Motor neuron (in vitro differentiated cells): Measurements from ENCODE around the gene DVL2. TPM values are rescaled to one million over a fixed set of nuclear protein-coding genes. Genes with fewer than 3 reads are reported as not detected.
A peak's percentile ranks its signal among the peaks of the same experiment; 100 is the strongest.

Experiments used
- ATAC-seq, 8 experiments: fragments of 200-7000 bp; cut with Tn5 transposase; replicated peaks in 6 of 8; 2 replicates each; pipeline ENCODE4 v1.8.0; 2021; ENCODE audit warnings: mild to moderate bottlenecking in 8 of 8, moderate library complexity in 8 of 8
- H3K27ac ChIP-seq, 2 donors: fragments of 250-450 bp; sonication (Bioruptor Pico); 2 replicates each; pipeline ENCODE4 v1.9.0; 2021; ENCODE audit warnings: antibody characterized with exemption in 2 of 2, mild to moderate bottlenecking in 2 of 2, moderate library complexity in 1 of 2
- H3K4me1 ChIP-seq, 2 donors: fragments of 250-450 bp; sonication (Bioruptor Pico); replicated peaks in 1 of 2; 2 replicates each; pipeline ENCODE4 v1.6.1; 2021; ENCODE audit warnings: antibody characterized with exemption in 2 of 2, mild to moderate bottlenecking in 2 of 2, moderate library complexity in 1 of 2
- H3K4me3 ChIP-seq, 5 donors: fragments of 250-450 bp; sonication (Bioruptor Pico); 2 replicates each; pipeline ENCODE4 v1.9.0; 2021; ENCODE audit warnings: antibody characterized with exemption in 5 of 5, mild to moderate bottlenecking in 5 of 5, moderate library complexity in 4 of 5
- WGBS, 10 experiments: fragments of 450-650 bp; shearing (Covaris generic); methylation state at CpG; one replicate each; pipeline ENCODE4 v1.0.0; 2022; 5-methylcytosine and 5-hydroxymethylcytosine counted together
- in situ Hi-C, 9 experiments: fragments of 400-800 bp; cut with MboI; loops; one replicate each; pipeline ENCODE4 v1.15.0; 2021; ENCODE audit warnings: low sequenced_read_pairs in 9 of 9, low pct_unique_long_range_greater_than_20kb in 2 of 9; ENCODE audit not compliant: unreplicated experiment in 9 of 9
- total RNA-seq, 8 experiments: library from RNA; unstranded; fragments of 300-600 nt; gene quantifications; 2 replicates each; pipeline versions ENCODE4 v1.2.3 to v1.2.4, GENCODE V29; 2022

Gene DVL2
- total RNA-seq, 8 experiments from 2014 or later: 31.3 to 63.1 (median 40.6) TPM

GRCh38 chr17:7208754-7209460 lies 25.4 kb downstream of the DVL2 start:
- H3K27ac ChIP-seq: peak overlapping the region in 1 of 2 donors; percentile 72
- no peak overlapping the region for H3K4me3 ChIP-seq
- ATAC-seq: no peak
- in situ Hi-C loops: no loop called here
- peaks cover 60 to 62% of the 10 kb centered on the region in 2 donors for H3K4me1 ChIP-seq
- WGBS, 10 experiments: 20 to 100% (median 80%) methylated on average over 1 to 6 of the region's 9 CpGs; no CpG with 5 or more reads in 5 of the 10 experiments

DNA sequence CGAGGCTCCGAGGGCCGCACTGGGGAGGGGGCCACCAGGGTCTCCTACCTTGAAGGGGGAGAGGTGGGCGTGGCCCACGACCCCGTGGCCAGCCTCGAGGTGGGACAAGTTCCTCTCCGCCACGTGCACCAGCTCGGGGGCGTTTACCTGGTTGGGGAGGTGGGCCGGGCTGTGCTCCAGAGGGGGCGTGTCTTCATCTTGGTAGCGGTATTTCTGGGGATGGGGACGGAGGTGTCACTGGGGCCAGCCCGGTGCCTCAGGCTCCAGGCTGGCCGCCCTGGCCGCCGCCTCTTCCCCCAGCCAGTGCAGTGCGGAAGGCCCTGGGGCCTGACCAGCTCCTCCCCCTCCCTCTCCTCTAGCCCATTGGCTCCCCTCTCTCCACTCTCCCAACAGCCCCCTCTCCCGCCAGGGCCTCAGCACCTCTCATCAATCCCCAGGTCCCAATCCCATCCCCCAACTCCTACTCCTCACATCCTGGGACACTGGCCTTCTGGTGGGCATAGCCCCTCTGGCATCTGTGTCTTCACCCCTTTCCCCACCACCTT lies 26.2 kb downstream of the DVL2 start:
- in situ Hi-C loops: no loop called here
- Histone ChIP-seq H3K4me3 (peak overlapping the region; percentile 11 to 35 (median 27)), H3K27ac (peak overlapping the region; percentile 50 to 72), H3K4me1 (peaks cover 57 to 58% of the 10 kb centered on the region in 2 donors)
- ATAC-seq: peak in 5 of 8 experiments; percentile 25 to 55 (median 50)
- no CpG with 5 or more reads among the region's 21 CpGs for WGBS, 10 experiments

GRCh38 chr17:7207120-7208001 lies 27.0 kb downstream of the DVL2 start:
- 40 to 60% (median 53%) methylated on average over 1 to 2 of the region's 24 CpGs; no CpG with 5 or more reads in 6 of the 10 experiments for WGBS, 10 experiments

DNA sequence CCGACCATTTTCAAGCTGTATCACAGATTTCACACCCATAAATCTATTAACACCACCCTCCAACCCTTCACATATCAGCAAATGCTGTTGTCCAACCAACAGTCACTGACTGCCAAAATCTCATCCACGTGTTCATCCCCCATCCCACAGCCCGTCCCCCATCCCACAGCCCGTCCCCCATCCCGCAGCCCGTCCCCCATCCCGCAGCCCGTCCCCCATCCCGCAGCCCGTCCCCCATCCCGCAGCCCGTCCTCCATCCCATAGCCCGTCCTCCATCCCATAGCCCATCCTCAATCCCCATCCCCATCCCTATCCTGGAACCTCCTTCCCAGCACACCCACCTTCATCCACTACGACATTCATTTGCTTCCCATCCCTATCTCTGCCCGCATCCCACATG lies 28.8 kb downstream of the DVL2 start:
- Histone ChIP-seq H3K4me3 (peak overlapping the region; percentile 25 to 40 (median 38)), H3K27ac (peak overlapping the region; percentile 80 to 83), H3K4me1 (peaks cover 41 to 44% of the 10 kb centered on the region in 2 donors)
- 20 to 86% (median 76%) methylated on average over 1 of the region's 15 CpGs; no CpG with 5 or more reads in 6 of the 10 experiments for WGBS, 10 experiments
- in situ Hi-C loops: no loop called here
- ATAC-seq: no peak

More at GRCh38 chr17:7207120-7208001, 27.0 kb downstream of the DVL2 start:
- Histone ChIP-seq H3K4me3 (peak overlapping the region; percentile 11 to 35 (median 27)), H3K27ac (peak overlapping the region; percentile 50 to 72), H3K4me1 (peaks cover 51 to 54% of the 10 kb centered on the region in 2 donors)
- in situ Hi-C loops: no loop called here
- peak in 3 of 8 experiments; percentile 0 for ATAC-seq

- peak overlapping the region; percentile 25 to 40 (median 38) for H3K4me3 ChIP-seq
- WGBS, 10 experiments: 0% methylated on average over 5 to 7 of the region's 34 CpGs; no CpG with 5 or more reads in 8 of the 10 experiments
- peak overlapping the region; percentile 80 to 83 for H3K27ac ChIP-seq
- peaks cover 41 to 44% of the 10 kb centered on the region in 2 donors for H3K4me1 ChIP-seq
- in situ Hi-C loops: no loop called here
- peak; percentile 80 to 92 (median 84) for ATAC-seq
Measured at GRCh38 chr17:7204828-7205461, 29.4 kb downstream of the DVL2 start.

- Histone ChIP-seq H3K4me3 (peak overlapping the region; percentile 25 to 40 (median 38)), H3K27ac (peak overlapping the region; percentile 80 to 83), H3K4me1 (peaks cover 41 to 44% of the 10 kb centered on the region in 2 donors)
- peak in 5 of 8 experiments; percentile 1 to 17 (median 10) for ATAC-seq
- WGBS, 10 experiments: 60 to 100% (median 93%) methylated on average over 1 to 5 of the region's 15 CpGs; no CpG with 5 or more reads in 7 of the 10 experiments
- in situ Hi-C loops: no loop called here
Measured at GRCh38 chr17:7204336-7204735, 30.0 kb downstream of the DVL2 start.

DNA sequence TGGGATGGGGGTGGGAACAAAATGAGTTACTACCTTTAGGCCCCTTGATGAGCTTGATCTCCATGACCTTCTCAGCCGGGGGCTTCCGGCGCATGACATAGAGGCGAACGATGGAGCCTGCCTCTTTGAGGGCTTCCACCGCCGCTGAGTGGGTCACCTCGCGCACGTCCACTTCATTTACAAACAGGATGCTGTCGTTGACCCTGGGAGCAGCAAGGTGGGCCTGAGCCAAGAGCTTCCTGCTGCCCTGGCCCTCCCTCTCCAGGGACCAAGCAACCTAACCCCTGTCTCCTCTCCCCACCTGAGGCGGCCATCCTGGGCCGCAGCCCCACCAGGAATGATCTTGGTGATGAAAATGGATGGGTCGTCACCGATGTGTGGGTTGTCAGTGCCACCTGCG lies 30.9 kb downstream of the DVL2 start:
- WGBS, 10 experiments: 80 to 100% (median 88%) methylated on average over 1 to 6 of the region's 16 CpGs; no CpG with 5 or more reads in 6 of the 10 experiments
- no peak for ATAC-seq

GRCh38 chr17:7196651-7197401 lies 37.5 kb downstream of the DVL2 start:
- Histone ChIP-seq H3K27ac (no peak overlapping the region), H3K4me1 (no peaks in the 10 kb centered on the region), H3K4me3 (no peak overlapping the region)
- in situ Hi-C loops: no loop called here
- no peak for ATAC-seq
- 28 to 100% (median 95%) methylated on average over 1 to 8 of the region's 22 CpGs for WGBS, 10 experiments

More for the DNA sequence above, 30.9 kb downstream of the DVL2 start:
- in situ Hi-C loops: no loop called here
- Histone ChIP-seq H3K27ac (no peak overlapping the region), H3K4me3 (no peak overlapping the region), H3K4me1 (peaks cover 36% of the 10 kb centered on the region in 2 donors)

GRCh38 chr17:7195971-7196370 lies 38.3 kb downstream of the DVL2 start:
- in situ Hi-C loops: no loop called here
- WGBS, 10 experiments: 90 to 100% (median 96%) methylated on average over 2 to 8 of the region's 12 CpGs; no CpG with 5 or more reads in 5 of the 10 experiments
- no peak for ATAC-seq

DNA sequence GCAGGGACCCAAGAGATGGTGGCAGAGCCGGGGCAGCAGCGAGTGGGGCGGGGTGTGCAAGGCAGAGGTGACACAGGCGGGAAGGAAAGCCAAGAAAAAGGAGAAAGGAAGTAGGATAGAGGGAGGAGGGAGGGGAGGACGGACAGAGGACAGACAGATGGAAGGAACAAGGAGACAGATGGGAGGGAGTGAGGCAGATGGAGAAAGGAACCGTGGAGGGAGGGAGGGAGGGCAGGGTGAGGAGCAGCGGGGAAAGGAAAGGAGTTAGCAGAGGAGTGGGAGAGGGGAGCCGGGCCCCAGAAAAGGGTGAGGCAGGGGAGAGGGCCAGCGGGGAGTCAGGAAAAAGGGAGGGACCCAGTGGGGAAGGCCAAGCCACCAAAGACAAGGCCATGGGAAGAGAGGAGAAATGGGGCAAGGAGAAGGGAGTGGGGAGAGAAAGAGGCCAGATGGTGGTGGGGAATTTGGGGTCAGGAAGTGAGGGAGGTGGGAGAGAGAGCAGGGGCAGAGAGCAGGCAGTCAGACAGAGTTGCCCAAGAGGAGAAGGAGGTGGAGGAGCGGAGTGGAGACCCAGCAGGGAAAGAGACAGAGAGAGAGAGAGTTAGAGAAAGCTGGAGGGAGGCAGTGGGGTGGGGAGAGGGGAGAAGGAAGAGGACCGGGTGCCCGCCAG lies 41.9 kb downstream of the DVL2 start:
- Histone ChIP-seq H3K27ac (peak overlapping the region in 1 of 2 donors; percentile 37), H3K4me1 (no peaks in the 10 kb centered on the region), H3K4me3 (no peak overlapping the region)
- in situ Hi-C loops: no loop called here
- ATAC-seq: no peak
- 60 to 89% (median 76%) methylated on average over 1 to 7 of the region's 12 CpGs; no CpG with 5 or more reads in 5 of the 10 experiments for WGBS, 10 experiments

More at GRCh38 chr17:7195971-7196370, 38.3 kb downstream of the DVL2 start:
- H3K27ac ChIP-seq: no peak overlapping the region
- H3K4me3 ChIP-seq: no peak overlapping the region
- H3K4me1 ChIP-seq: no peaks in the 10 kb centered on the region

GRCh38 chr17:7191571-7192270 lies 42.6 kb downstream of the DVL2 start:
- in situ Hi-C loops: no loop called here

More at GRCh38 chr17:7191571-7192270, 42.6 kb downstream of the DVL2 start:
- peak; percentile 46 to 92 (median 74) for ATAC-seq
- peak overlapping the region in 1 of 2 donors; percentile 33 for H3K27ac ChIP-seq
- H3K4me3 ChIP-seq: no peak overlapping the region
- 67 to 100% (median 84%) methylated on average over 1 to 5 of the region's 26 CpGs; no CpG with 5 or more reads in 5 of the 10 experiments for WGBS, 10 experiments
- H3K4me1 ChIP-seq: no peaks in the 10 kb centered on the region
